GM11168 (cell line): ENCODE measurements around the gene RPUSD3.

Experiments used
- in situ Hi-C: fragments of 300-500 bp; cut with MboI; formaldehyde crosslinking; loops from one replicate; pipeline ENCODE4 v1.12.0; 2022; ENCODE audit warnings: low sequenced_read_pairs; ENCODE audit not compliant: unreplicated experiment

RPUSD3 gene

GRCh38 chr3:9837701-9838582, 5.9 kb downstream of the RPUSD3 start:
- in situ Hi-C loops, result no loop called here

DNA sequence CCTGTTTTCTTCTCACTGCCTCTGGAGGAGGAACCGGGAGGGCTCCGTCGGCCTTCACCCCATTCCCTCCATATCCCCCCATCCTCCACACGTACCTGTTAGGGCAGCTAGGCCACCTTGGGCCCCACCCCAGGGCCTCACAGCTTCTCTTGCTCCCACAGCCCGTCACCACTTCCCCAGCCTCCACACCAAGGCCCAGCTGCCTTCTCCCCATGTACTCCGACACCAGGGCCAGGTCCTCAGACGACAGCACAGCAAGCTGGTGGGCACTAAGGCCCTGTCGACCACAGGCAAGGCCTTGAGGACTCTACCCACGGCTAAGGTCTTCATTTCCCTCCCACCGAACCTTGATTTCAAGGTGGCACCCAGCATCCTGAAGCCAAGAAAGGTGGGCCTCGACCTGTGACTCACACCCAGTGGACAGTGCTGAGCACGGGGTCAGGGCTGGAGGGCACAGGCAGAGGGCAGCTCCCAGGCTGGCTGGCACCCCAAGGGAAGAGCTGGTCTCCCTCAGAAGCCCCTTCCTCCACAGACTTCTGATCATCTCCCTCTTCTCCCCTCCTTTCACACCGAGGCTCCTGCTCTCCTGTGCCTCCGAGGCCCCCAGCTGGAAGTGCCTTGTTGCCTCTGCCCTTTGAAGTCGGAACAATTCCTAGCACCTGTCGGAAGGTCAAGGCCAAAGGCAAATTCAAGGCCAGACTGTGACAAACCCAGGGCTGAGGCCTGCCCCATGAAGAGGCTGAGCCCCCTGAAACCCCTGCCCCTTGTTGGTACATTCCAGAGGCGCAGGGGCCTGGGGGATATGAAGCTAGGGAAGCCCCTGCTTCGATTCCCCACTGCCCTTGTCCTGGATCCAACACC, 9.1 kb downstream of the RPUSD3 start:
- in situ Hi-C loops, result no loop called here

DNA sequence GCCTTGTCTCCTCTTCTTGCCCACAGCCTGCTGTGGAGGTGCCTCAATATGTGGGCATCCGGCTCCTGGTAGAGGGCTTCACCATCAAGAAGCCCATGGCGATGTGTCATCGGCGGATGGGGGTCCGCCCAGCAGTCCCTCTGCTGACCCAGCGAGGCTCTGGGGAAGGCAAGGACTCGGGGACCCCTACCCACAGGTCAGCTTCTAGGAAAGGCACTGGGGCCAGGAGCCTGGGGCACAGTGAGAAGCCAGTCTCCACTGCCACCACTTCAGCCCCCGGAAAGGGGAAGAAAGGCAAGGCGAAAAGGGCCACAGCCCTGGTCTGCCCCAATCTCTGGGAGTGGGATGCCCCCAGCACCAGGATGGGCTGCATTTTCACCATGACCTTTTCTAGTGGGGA, 10.7 kb downstream of the RPUSD3 start:
- in situ Hi-C loops, result no loop called here

- in situ Hi-C loops, result no loop called here
Observed at GRCh38 chr3:9831253-9831652, 12.6 kb downstream of the RPUSD3 start.

DNA sequence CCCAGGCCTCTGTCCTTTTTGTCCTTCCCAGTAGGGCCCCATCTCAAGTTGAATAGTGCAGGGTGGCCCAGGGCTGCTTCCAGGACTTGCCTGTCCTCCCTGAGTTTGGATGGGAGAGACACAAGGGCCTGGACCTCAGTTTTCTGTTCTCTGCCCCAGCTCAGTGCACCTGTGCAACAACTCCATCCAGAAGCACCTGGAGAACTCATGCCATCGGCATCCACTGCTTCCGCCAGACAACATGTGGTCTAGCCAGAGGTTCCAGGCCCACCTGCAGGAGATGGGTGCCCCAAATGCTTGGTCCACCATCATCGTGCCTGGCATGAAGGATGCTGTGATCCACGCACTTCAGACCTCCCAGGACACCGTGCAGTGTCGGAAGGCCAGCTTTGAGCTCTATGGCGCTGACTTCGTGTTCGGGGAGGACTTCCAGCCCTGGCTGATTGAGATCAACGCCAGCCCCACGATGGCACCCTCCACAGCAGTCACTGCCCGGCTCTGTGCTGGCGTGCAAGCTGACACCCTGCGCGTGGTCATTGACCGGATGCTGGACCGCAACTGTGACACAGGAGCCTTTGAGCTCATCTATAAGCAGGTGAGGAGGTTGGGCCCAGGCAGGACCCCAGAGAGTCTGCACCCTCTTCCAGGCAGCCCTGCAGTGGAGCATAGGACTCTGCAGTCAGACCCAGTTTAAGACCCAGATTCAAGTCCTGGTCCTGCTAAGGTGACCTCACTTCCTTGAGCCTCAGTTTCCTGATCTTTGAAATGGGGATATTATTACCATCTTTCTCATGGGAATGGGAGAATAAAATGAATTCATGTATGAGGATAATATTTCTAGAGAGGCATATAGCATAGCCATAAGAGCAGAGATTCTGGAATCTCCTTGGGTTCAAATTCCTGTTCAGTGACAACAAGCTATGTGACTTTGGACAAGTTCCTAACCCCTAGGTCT, 14.7 kb downstream of the RPUSD3 start:
- in situ Hi-C loops, result no loop called here

GRCh38 chr3:9826815-9827573, 16.8 kb downstream of the RPUSD3 start:
- in situ Hi-C loops, result no loop called here

DNA sequence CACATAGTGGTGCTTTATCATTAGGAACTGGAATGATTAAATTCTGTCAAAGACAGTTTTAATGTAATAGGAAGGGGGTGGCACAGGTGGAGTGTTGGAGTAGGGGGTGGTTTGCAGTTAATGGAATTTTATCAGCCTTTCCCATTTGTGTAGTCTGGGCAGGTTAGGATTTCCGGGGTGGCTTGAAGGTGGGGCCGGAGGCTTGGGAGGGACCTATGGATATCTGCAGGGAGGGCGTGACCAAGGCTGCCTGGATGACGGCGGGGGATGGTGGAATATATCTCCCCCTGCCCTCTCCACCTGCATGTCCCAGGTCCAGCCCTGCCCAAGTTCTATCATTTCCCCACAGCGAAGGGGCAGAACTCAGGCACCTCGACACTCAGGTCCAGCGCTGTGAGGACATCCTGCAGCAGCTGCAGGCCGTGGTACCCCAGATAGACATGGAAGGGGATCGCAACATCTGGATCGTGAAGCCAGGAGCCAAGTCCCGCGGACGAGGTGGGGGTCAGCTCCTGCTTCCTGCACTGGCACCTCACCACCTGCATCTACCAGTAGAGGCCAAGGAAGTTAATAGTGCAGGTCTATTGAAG, 18.3 kb downstream of the RPUSD3 start:
- in situ Hi-C loops, result no loop called here

- in situ Hi-C loops, result no loop called here
Observed at GRCh38 chr3:9820946-9821345, 22.9 kb downstream of the RPUSD3 start.

DNA sequence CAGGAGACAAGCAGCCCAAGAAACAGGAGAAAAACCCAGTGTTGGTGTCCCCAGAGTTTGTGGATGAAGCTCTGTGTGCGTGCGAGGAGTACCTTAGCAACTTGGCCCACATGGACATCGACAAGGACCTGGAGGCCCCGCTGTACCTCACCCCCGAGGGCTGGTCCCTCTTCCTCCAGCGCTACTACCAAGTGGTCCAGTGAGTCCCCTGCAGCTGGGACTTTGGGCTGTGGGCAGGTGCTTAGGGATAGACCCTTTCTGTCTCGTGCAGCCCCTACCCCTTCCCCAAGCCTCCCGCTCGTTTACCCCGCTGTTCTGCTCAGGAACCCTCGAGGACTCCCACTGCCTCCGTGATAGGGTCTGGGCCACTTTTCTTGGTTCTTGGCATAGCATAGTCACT, 23.3 kb downstream of the RPUSD3 start:
- in situ Hi-C loops, result no loop called here

DNA sequence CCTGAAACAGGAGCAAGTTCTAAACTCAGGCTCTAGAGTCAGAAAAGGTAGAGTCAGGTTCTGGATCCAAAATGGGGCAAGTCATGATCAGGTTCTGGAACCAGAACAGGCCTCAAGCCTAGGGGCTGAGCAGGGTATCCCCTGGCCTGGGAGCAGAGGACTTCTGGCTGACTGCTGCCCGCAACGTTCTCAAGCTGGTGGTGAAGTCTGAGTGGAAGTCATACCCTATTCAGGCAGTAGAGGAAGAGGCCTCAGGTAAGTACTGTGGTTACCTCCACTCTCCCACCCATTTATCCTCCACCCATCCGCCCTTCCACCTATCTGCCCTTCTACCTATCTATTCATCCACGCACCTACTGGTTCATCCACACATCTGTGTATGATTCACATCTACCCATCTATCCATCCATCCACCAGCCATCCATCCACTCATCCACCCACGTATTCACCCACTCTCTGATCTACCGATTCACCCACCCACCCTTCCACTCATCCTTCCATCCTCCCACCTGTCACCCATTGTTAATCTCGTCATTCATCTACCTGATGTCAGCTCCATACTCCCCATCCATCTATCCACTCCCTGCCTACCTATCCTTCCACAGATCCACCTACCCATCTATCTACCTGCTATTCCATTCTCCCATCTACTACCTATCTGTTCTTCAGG, 25.0 kb downstream of the RPUSD3 start:
- in situ Hi-C loops, result no loop called here

- in situ Hi-C loops, result no loop called here
Observed at GRCh38 chr3:9817436-9817835, 26.4 kb downstream of the RPUSD3 start.

GRCh38 chr3:9815986-9816385, 27.8 kb downstream of the RPUSD3 start:
- in situ Hi-C loops, result no loop called here

GRCh38 chr3:9812870-9813483, 30.8 kb downstream of the RPUSD3 start:
- in situ Hi-C loops, result no loop called here

- in situ Hi-C loops, result no loop called here
Observed at GRCh38 chr3:9810846-9811245, 33.0 kb downstream of the RPUSD3 start.

GRCh38 chr3:9810433-9810770, 33.4 kb downstream of the RPUSD3 start:
- in situ Hi-C loops, result no loop called here

DNA sequence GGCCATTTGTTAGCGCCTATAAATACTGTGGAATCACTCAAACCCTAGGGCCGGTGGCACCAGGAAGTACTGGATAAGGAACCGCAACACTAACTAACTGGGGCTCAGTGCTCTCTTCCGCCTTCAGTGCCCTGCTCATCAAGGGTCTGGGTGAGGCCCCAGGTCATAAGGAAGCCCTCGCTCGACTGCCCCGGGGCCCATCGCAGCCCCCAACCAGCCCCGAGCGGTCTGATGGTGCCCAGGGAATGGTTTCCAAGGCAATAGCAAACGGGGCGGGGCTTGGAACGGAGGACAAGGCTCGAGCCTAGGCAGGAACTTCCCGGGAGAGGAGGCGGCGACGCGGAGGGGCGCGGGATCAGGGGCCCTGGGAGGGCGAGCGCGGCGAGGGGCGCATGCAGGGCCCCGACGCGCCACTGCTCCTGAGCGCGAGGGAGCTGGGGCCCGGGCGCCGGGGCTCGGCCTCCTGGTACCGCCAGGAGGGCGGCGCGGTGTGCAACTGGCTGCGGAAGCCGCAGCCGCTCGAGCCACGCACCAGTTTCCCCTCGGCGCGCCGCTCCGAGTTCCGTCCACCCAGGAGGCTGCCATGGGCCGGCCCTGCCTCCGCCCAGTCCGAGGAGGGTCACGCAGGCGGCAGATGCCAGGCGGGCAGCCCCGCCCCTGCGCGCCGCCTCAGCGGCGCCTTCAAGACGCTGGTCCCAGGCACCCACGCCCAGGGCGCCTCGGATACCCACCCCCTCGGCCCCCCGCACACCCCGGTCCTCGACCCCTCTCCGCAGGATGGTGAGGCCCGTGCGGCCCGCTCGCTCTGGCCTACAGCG, 34.0 kb downstream of the RPUSD3 start, which contains the start of gene TTLL3:
TSS of gene TTLL3 (plus strand) at position 648 of the 818 bp plus-strand sequence. CDS start 400 bp downstream, outside the sequence.
- in situ Hi-C loops, result no loop called here

DNA sequence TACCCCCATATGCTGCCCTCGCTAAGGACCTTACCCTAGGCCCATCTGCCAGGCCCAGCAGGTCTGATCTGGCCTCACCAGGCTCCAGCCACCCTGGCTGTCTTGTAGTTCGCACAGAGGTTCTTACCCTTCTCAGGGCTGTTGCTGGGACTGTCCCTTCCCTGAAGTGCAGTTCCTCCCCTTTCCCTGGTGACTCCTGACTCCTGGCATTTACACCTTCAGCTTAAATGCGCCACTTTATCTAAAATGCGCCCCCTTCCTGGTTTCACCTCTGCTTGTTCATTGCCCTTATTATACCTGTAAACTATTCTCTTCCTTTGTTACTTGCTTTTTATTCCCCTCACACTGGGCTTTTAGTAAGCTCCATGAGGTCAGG, 34.6 kb downstream of the RPUSD3 start:
- in situ Hi-C loops, result no loop called here
